ENCODE results near the gene ZNF219.

Gene ZNF219

GRCh38 chr14:21106498-21107282 lies 8.2 kb upstream of the ZNF219 start:
- no peak overlapping the region for H3K9ac ChIP-seq
- no peaks in the 10 kb centered on the region for H3K9me3 ChIP-seq (ENCODE audit: control insufficient read depth, low read length)
- H2AFZ ChIP-seq, result peak overlapping the region; percentile 80
- H3K79me2 ChIP-seq, result peaks cover 7% of the 10 kb centered on the region
- TF ChIP-seq CTCF (IDR thresholded peaks at IDR 0.05), result peak; percentile 92
- no peaks in the 10 kb centered on the region for H3K27me3 ChIP-seq (ENCODE audit: control insufficient read depth, insufficient read depth, low read length)
- H3K4me2 ChIP-seq (ENCODE audit: low read length), result peak overlapping the region; percentile 66
- H3K4me1 ChIP-seq, result peaks cover 55% of the 10 kb centered on the region
- H3K36me3 ChIP-seq (ENCODE audit: control insufficient read depth, insufficient read depth, low read length), result no peaks in the 10 kb centered on the region
- no peak overlapping the region for H3K4me3 ChIP-seq (ENCODE audit: low read depth, low read length)
- H3K27ac ChIP-seq, result peak overlapping the region; percentile 97

GRCh38 chr14:21106176-21106497 lies 7.7 kb upstream of the ZNF219 start:
- Histone ChIP-seq H3K9me3 (ENCODE audit: control insufficient read depth, low read length) (no peaks in the 10 kb centered on the region), H3K4me3 (ENCODE audit: low read depth, low read length) (no peak overlapping the region), H3K36me3 (ENCODE audit: control insufficient read depth, insufficient read depth, low read length) (no peaks in the 10 kb centered on the region), H3K27ac (peak overlapping the region; percentile 97), H3K4me2 (ENCODE audit: low read length) (peak overlapping the region; percentile 66), H3K27me3 (ENCODE audit: control insufficient read depth, insufficient read depth, low read length) (no peaks in the 10 kb centered on the region), H3K9ac (no peak overlapping the region), H2AFZ (peak overlapping the region; percentile 80), H3K79me2 (peaks cover 13% of the 10 kb centered on the region), H3K4me1 (peaks cover 55% of the 10 kb centered on the region)
- no peak for TF ChIP-seq CTCF (IDR thresholded peaks at IDR 0.05)

- peaks cover 21% of the 10 kb centered on the region for H3K79me2 ChIP-seq
- H3K4me3 ChIP-seq (ENCODE audit: low read depth, low read length), result no peak overlapping the region
- no peak for TF ChIP-seq CTCF (IDR thresholded peaks at IDR 0.05)
- no peak overlapping the region for H3K9ac ChIP-seq
- H3K4me1 ChIP-seq, result peaks cover 53% of the 10 kb centered on the region
- H3K36me3 ChIP-seq (ENCODE audit: control insufficient read depth, insufficient read depth, low read length), result no peaks in the 10 kb centered on the region
- peak overlapping the region; percentile 97 for H3K27ac ChIP-seq
- no peak overlapping the region for H3K4me2 ChIP-seq (ENCODE audit: low read length)
- H2AFZ ChIP-seq, result no peak overlapping the region
- H3K9me3 ChIP-seq (ENCODE audit: control insufficient read depth, low read length), result no peaks in the 10 kb centered on the region
- no peaks in the 10 kb centered on the region for H3K27me3 ChIP-seq (ENCODE audit: control insufficient read depth, insufficient read depth, low read length)
Observed at GRCh38 chr14:21105095-21105494, 6.6 kb upstream of the ZNF219 start.

- Histone ChIP-seq H3K9me3 (ENCODE audit: control insufficient read depth, low read length) (no peaks in the 10 kb centered on the region), H3K9ac (peak overlapping the region; percentile 73), H3K27ac (peak overlapping the region; percentile 97), H3K79me2 (peaks cover 21% of the 10 kb centered on the region), H3K36me3 (ENCODE audit: control insufficient read depth, insufficient read depth, low read length) (no peaks in the 10 kb centered on the region), H3K4me2 (ENCODE audit: low read length) (peak overlapping the region; percentile 97), H3K4me1 (peaks cover 50% of the 10 kb centered on the region), H3K27me3 (ENCODE audit: control insufficient read depth, insufficient read depth, low read length) (no peaks in the 10 kb centered on the region), H2AFZ (peak overlapping the region; percentile 91), H3K4me3 (ENCODE audit: low read depth, low read length) (peak overlapping the region; percentile 84)
- peak; percentile 99 for TF ChIP-seq CTCF (IDR thresholded peaks at IDR 0.05)
Observed at GRCh38 chr14:21104448-21105060, 6.1 kb upstream of the ZNF219 start.
